ENCODE data around the gene ZNF300. TPM values are rescaled to one million over a fixed set of nuclear protein-coding genes. Genes with fewer than 3 reads are reported as not detected.
A peak's percentile ranks its signal among the peaks of the same experiment; 100 is the strongest.
"Not testable (repeated sequence)": the region's sequence is repeated elsewhere in the genome, so short reads cannot be mapped to it uniquely, and the experiment has no call there.

The ZNF300 gene
- 90.9 TPM for total RNA-seq

- DNase-seq (ENCODE audit: low spot score in 2 of 2) (peak; percentile 36 to 53), FAIRE-seq (no peak)
These were observed at the start of gene ZNF300 for GRCh38 chr5:150904479-150905311. Gene ZNF300 (minus strand): TSS chr5:150904980. CDS start chr5:150903155, 1,825 bp downstream.

- no peak for DNase-seq (ENCODE audit: low spot score in 2 of 2)
- no peak for FAIRE-seq
These were observed 43.8 kb upstream of the ZNF300 start for GRCh38 chr5:150948539-150948938.

GRCh38 chr5:150946351-150946905 is 41.6 kb upstream of the ZNF300 start:
- FAIRE-seq (no peak), DNase-seq (ENCODE audit: low spot score in 2 of 2) (peak; percentile 45 to 48)

GRCh38 chr5:150945947-150946346 is 41.2 kb upstream of the ZNF300 start:
- no peak for FAIRE-seq
- no peak for DNase-seq (ENCODE audit: low spot score in 2 of 2)

- FAIRE-seq (no peak), DNase-seq (ENCODE audit: low spot score in 2 of 2) (no peak)
These were observed 40.7 kb upstream of the ZNF300 start for GRCh38 chr5:150945486-150945885.

GRCh38 chr5:150931368-150931965 is 26.7 kb upstream of the ZNF300 start:
- FAIRE-seq, result no peak
- DNase-seq (ENCODE audit: low spot score in 2 of 2), result no peak

GRCh38 chr5:150918613-150919012 is 13.8 kb upstream of the ZNF300 start:
- DNase-seq (ENCODE audit: low spot score in 2 of 2) (no peak), FAIRE-seq (no peak)

GRCh38 chr5:150912312-150912814 is 7.6 kb upstream of the ZNF300 start:
- FAIRE-seq, result no peak
- no peak for DNase-seq (ENCODE audit: low spot score in 2 of 2)

GRCh38 chr5:150905312-150905683 is 518 bp upstream of the ZNF300 start:
- FAIRE-seq (no peak), DNase-seq (ENCODE audit: low spot score in 2 of 2) (no peak)

GRCh38 chr5:150901446-150901845 is 3.3 kb downstream of the ZNF300 start:
- DNase-seq (ENCODE audit: low spot score in 2 of 2) (no peak), FAIRE-seq (no peak)

GRCh38 chr5:150895431-150896428 is 9.1 kb downstream of the ZNF300 start:
- no peak for DNase-seq (ENCODE audit: low spot score in 2 of 2)
- no peak for FAIRE-seq

GRCh38 chr5:150879358-150879757 is 25.4 kb downstream of the ZNF300 start:
- no peak for DNase-seq (ENCODE audit: low spot score in 2 of 2)
- no peak for FAIRE-seq

- DNase-seq (ENCODE audit: low spot score in 2 of 2), result no peak
- FAIRE-seq, result no peak
These were observed 42.7 kb downstream of the ZNF300 start for GRCh38 chr5:150862070-150862469.

GRCh38 chr5:150860246-150860821 is 44.4 kb downstream of the ZNF300 start:
- FAIRE-seq, result no peak
- DNase-seq (ENCODE audit: low spot score in 2 of 2), result no peak

GRCh38 chr5:150856700-150857099 is 48.1 kb downstream of the ZNF300 start:
- DNase-seq (ENCODE audit: low spot score in 2 of 2); FAIRE-seq: not testable (repeated sequence)

- no peak for FAIRE-seq
- DNase-seq (ENCODE audit: low spot score in 2 of 2), result no peak
These were observed 51.2 kb downstream of the ZNF300 start for GRCh38 chr5:150853561-150853960.

- DNase-seq (ENCODE audit: low spot score in 2 of 2) (no peak), FAIRE-seq (no peak)
These were observed 53.7 kb downstream of the ZNF300 start for GRCh38 chr5:150851039-150851438.

GRCh38 chr5:150848271-150848670 is 56.5 kb downstream of the ZNF300 start:
- no peak for FAIRE-seq
- DNase-seq (ENCODE audit: low spot score in 2 of 2), result no peak

- FAIRE-seq, result no peak
These were observed 57.5 kb downstream of the ZNF300 start for GRCh38 chr5:150847334-150847695.

More at GRCh38 chr5:150847334-150847695, 57.5 kb downstream of the ZNF300 start:
- no peak for DNase-seq (ENCODE audit: low spot score in 2 of 2)
